H1 (cell line): ENCODE measurements around the gene RPL31.

Experiments used
- CHD2 ChIP-seq: IDR thresholded peaks from 2 replicates; pipeline ENCODE4 v1.6.1; 2012; ENCODE audit warnings: low read length, improper control_type of control experiment
- CTCF ChIP-seq, 3 experiments: IDR thresholded peaks; 1 replicate in 2 of 3; 2 replicates in 1 of 3; pipeline versions ENCODE4 v1.5.1 to v1.6.1; 2011; ENCODE audit warnings: low read length in 3 of 3, mild to moderate bottlenecking in 3 of 3, inconsistent platforms in 2 of 3, low read depth in 1 of 3, moderate library complexity in 1 of 3; ENCODE audit not compliant: insufficient read depth in 1 of 3; ENCODE audit errors: control extremely low read depth in 1 of 3

GRCh38 chr2:100969998-100970397, 32.1 kb upstream of the RPL31 start:
- no peak for TF ChIP-seq CTCF (IDR thresholded peaks at IDR 0.05; ENCODE audit: control extremely low read depth in 1 of 3, insufficient read depth in 1 of 3, low read depth in 1 of 3, low read length in 3 of 3)
- no peak for TF ChIP-seq CHD2
